Transverse colon (tissue), 4 donors: ENCODE measurements around the gene KCNT1. TPM values are rescaled to one million over a fixed set of nuclear protein-coding genes. Genes with fewer than 3 reads are reported as not detected.

ENCODE experiments used
- DNase-seq: peaks from one replicate; pipeline ENCODE4 v3.0.0-alpha.2; 2019
- H3K27ac ChIP-seq, 4 donors: fragments of 200-600 bp; sonication (generic); 2 replicates each; pipeline ENCODE4 v1.5.1; 2016 to 2018; ENCODE audit warnings: inconsistent platforms in 4 of 4
- H3K27me3 ChIP-seq: fragments of 200-600 bp; sonication (generic); 2 replicates; pipeline ENCODE4 v1.5.1; 2017; ENCODE audit warnings: inconsistent platforms
- H3K36me3 ChIP-seq, 4 donors: fragments of 200-600 bp; sonication (generic); 2 replicates each; pipeline ENCODE4 v1.5.1; 2017 to 2019; ENCODE audit warnings: inconsistent platforms in 4 of 4
- H3K4me1 ChIP-seq, 4 donors: fragments of 200-600 bp; sonication (generic); 2 replicates each; pipeline ENCODE4 v1.5.1; 2017 to 2020; ENCODE audit warnings: inconsistent platforms in 4 of 4
- H3K4me3 ChIP-seq, 4 donors: fragments of 200-600 bp; sonication (generic); 1 replicate in 1 of 4; 2 replicates in 3 of 4; pipeline versions ENCODE4 v1.5.1 to v1.6.1; 2017 to 2019; ENCODE audit warnings: inconsistent platforms in 4 of 4
- H3K9me3 ChIP-seq, 2 donors: fragments of 200-600 bp; sonication (generic); 2 replicates each; pipeline ENCODE4 v1.5.1; 2017 to 2019; ENCODE audit warnings: inconsistent platforms in 2 of 2
- EP300 ChIP-seq: sonication (generic); formaldehyde crosslinking; IDR thresholded peaks from one replicate; pipeline ENCODE4 v1.6.1; 2017; ENCODE audit warnings: antibody characterized with exemption, low read depth
- POLR2A ChIP-seq: fragments of 450-650 bp; IDR thresholded peaks from one replicate; pipeline ENCODE4 v1.6.1; 2016; ENCODE audit warnings: antibody characterized with exemption, mild to moderate bottlenecking, moderate library complexity
- POLR2AphosphoS5 ChIP-seq, 3 donors: sonication (generic); formaldehyde crosslinking; IDR thresholded peaks; one replicate each; pipeline ENCODE4 v1.6.1; 2016; ENCODE audit warnings: antibody characterized with exemption in 3 of 3
- WGBS, 2 donors: methylation state at CpG; one replicate each; pipeline ENCODE4 v1.1.5; 2018; ENCODE audit warnings: low coverage in 1 of 2; 5-methylcytosine and 5-hydroxymethylcytosine counted together
- in situ Hi-C, 4 donors: fragments of 200-750 bp; cut with MboI; loops; one replicate each; pipeline versions ENCODE4 v1.15.0 to v1.15.1; 2017; ENCODE audit warnings: low sequenced_read_pairs in 3 of 4, low pct_ligation_motif_present in 1 of 4, low pct_unique_long_range_greater_than_20kb in 1 of 4
- intact Hi-C: fragments of 100-400 bp; cut with DNase I; formaldehyde crosslinking; loops from one replicate; pipeline ENCODE4 v1.15.1; 2023; ENCODE audit warnings: low total_unique reads
- total RNA-seq, 4 donors: library from RNA; depleted of rRNA; stranded (reverse); fragments of >200 nt; gene quantifications; one replicate each; pipeline ENCODE4 v1.1.0, GENCODE V29; 2016
- TF ChIP-seq, protein P1 (sequence below), 5 experiments: fragments of 200-600 bp in 3 of 5; fragments of 450-650 bp in 2 of 5; sonication (generic) in 3 of 5; IDR thresholded peaks; 1 replicate in 2 of 5; 2 replicates in 3 of 5; pipeline ENCODE4 v1.5.1; 2016 to 2017; ENCODE audit warnings: antibody characterized with exemption in 5 of 5, inconsistent platforms in 3 of 5, mild to moderate bottlenecking in 2 of 5, moderate library complexity in 1 of 5

KCNT1 gene
- total RNA-seq, 4 donors from 2014 or later, result 0.14 TPM; not detected in 3

DNA sequence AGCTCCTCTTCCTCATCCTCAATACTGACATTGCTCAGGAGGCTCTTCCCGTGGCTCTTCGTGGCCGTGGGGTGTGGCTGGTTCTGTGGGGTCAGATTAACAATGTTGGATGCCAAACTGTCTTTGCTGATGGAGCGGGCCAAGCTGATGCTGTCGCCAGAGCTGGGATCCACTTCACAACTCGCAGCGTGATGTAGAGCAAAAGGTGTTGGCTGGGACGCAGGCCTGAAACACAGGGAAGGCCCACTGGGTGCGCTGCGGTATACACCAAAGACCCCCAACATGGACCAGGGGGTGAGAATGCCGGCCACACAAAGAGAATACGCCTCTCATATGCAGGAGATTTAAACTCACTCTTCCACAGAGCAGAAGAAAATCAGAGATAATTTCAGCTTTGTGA, 121.1 kb downstream of the KCNT1 start:
- Histone ChIP-seq H3K4me3 (no peak overlapping the region), H3K27ac (no peak overlapping the region), H3K27me3 (no peaks in the 10 kb centered on the region), H3K9me3 (no peaks in the 10 kb centered on the region), H3K36me3 (peaks cover 0 to 37% (median 17%) of the 10 kb centered on the region in 4 donors), H3K4me1 (no peaks in the 10 kb centered on the region)
- intact Hi-C loops, result no loop called here
- WGBS, 2 donors, result 96% methylated on average over 9 of the region's 12 CpGs; no CpG with 5 or more reads in 1 of the 2 donors
- in situ Hi-C loops, result no loop called here
- TF ChIP-seq, protein P1, sequence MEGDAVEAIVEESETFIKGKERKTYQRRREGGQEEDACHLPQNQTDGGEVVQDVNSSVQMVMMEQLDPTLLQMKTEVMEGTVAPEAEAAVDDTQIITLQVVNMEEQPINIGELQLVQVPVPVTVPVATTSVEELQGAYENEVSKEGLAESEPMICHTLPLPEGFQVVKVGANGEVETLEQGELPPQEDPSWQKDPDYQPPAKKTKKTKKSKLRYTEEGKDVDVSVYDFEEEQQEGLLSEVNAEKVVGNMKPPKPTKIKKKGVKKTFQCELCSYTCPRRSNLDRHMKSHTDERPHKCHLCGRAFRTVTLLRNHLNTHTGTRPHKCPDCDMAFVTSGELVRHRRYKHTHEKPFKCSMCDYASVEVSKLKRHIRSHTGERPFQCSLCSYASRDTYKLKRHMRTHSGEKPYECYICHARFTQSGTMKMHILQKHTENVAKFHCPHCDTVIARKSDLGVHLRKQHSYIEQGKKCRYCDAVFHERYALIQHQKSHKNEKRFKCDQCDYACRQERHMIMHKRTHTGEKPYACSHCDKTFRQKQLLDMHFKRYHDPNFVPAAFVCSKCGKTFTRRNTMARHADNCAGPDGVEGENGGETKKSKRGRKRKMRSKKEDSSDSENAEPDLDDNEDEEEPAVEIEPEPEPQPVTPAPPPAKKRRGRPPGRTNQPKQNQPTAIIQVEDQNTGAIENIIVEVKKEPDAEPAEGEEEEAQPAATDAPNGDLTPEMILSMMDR (IDR thresholded peaks at IDR 0.05), result no peak
- TF ChIP-seq EP300, result no peak
- TF ChIP-seq POLR2A, result no peak
- TF ChIP-seq POLR2AphosphoS5 (IDR thresholded peaks at IDR 0.05), result no peak
- no peak for DNase-seq

DNA sequence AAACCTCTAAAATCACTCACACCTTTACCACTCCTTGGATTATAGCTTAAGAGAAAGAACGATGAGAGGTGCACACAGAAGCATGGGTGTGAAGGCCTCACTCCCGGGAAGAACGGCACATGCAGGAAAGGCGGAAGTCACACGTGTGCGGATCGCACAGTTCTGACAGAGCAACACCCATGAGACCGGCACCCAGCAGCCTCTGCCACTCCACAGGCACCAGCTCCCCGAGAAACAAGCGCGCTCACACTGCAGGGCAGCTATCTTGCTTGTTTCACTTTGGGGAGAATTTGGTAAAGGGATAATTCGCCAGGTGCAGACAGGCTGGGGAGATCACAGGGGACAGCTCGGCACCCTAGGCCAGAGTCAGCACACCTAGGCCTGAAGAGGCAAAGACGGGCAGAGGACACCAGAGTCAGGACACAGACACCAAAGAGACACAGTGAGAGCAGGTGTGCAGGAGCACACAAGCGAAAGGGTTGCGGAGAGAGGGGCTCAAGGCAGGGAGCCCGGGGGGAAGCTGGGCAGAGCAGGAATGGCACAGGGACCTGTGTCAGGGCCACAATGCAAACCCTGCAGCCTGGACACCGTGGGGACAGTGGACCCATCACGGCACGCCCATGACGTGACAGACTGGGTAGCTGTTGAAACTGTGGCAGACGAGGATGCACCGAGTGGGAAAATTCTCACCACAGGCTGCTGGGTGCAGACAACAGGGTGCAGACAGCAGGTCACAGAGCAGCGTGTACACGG, 123.6 kb downstream of the KCNT1 start:
- TF ChIP-seq EP300 (no peak), POLR2AphosphoS5 (IDR thresholded peaks at IDR 0.05) (no peak), POLR2A (no peak)
- TF ChIP-seq, protein P1 (IDR thresholded peaks at IDR 0.05), result no peak
- Histone ChIP-seq H3K27me3 (no peaks in the 10 kb centered on the region), H3K9me3 (no peaks in the 10 kb centered on the region), H3K27ac (no peak overlapping the region), H3K36me3 (peaks cover 0 to 28% (median 15%) of the 10 kb centered on the region in 4 donors), H3K4me3 (no peak overlapping the region), H3K4me1 (no peaks in the 10 kb centered on the region)
- WGBS, 2 donors, result 89 to 95% methylated on average over 3 to 25 of the region's 25 CpGs
- no peak for DNase-seq
- intact Hi-C loops (no loop called here), in situ Hi-C loops (no loop called here)

DNA sequence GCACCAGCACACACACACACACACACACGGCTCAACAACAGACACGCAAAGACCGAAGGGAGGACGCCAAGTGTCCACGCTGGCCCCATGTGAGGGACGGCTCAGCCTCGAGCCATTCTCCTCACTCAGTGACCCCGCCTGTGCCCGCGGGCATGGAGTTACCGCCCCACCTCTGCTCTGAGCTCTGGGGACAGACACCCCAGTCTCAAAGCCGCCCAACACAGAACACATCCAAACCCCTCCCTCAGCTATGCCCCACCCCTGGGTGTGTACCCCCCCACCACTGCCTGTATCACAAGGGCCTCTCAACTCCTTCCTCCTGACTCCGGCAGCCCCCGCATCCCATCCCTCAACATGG, 124.2 kb downstream of the KCNT1 start:
- intact Hi-C loops (no loop called here), in situ Hi-C loops (no loop called here)
- Histone ChIP-seq H3K4me3 (no peak overlapping the region), H3K36me3 (peaks cover 0 to 25% (median 13%) of the 10 kb centered on the region in 4 donors), H3K27ac (no peak overlapping the region), H3K9me3 (no peaks in the 10 kb centered on the region), H3K4me1 (no peaks in the 10 kb centered on the region), H3K27me3 (no peaks in the 10 kb centered on the region)
- TF ChIP-seq POLR2AphosphoS5 (IDR thresholded peaks at IDR 0.05), result no peak
- TF ChIP-seq EP300, result no peak
- TF ChIP-seq POLR2A, result no peak
- TF ChIP-seq, protein P1 (IDR thresholded peaks at IDR 0.05), result no peak
- WGBS, 2 donors, result 98 to 100% methylated on average over 2 to 14 of the region's 14 CpGs
- no peak for DNase-seq

DNA sequence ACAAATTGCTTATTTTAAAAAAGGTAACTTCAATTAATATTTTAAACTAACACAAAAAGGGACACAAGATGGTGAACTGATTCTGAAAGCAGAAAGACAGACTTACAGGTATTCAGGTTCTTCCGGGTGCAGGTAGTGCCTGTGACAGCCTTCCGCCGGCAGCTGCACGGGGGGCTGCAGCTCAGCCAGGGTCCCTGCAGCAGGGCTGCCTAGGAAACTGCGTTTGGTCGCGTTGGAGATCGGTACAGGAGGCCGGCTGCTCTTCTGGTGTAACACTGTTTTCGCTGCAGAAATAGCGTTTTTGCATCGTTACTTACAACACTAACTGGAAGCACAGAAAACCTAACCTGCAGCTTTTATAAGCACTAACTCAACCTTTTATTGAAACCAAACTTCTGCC, 125.3 kb downstream of the KCNT1 start:
- H3K27ac ChIP-seq, result no peak overlapping the region
- 92 to 97% methylated on average over 4 to 12 of the region's 12 CpGs for WGBS, 2 donors
- H3K4me1 ChIP-seq, result no peaks in the 10 kb centered on the region
- no peaks in the 10 kb centered on the region for H3K27me3 ChIP-seq
- peaks cover 0 to 19% (median 9%) of the 10 kb centered on the region in 4 donors for H3K36me3 ChIP-seq
- intact Hi-C loops, result no loop called here
- H3K4me3 ChIP-seq, result no peak overlapping the region
- no peaks in the 10 kb centered on the region for H3K9me3 ChIP-seq
- in situ Hi-C loops, result no loop called here
- no peak for DNase-seq
- TF ChIP-seq, protein P1 (IDR thresholded peaks at IDR 0.05), result no peak
- TF ChIP-seq POLR2A, result no peak
- TF ChIP-seq POLR2AphosphoS5 (IDR thresholded peaks at IDR 0.05), result no peak
- no peak for TF ChIP-seq EP300
